Chondrocyte (in vitro differentiated cells): ENCODE measurements around the gene PRM1. TPM values are rescaled to one million over a fixed set of nuclear protein-coding genes. Genes with fewer than 3 reads are reported as not detected.

Source experiments
- DNase-seq: peaks from one replicate; pipeline ENCODE4 v3.0.0; 2021; ENCODE audit warnings: mixed read lengths, low spot score
- H3K27ac Mint-ChIP-seq: one replicate; pipeline ENCODE4 v1.8.0; 2021; ENCODE audit warnings: mild to moderate bottlenecking, moderate library complexity, mixed read lengths; ENCODE audit not compliant: unreplicated experiment
- H3K27me3 Mint-ChIP-seq: 2 replicates; pipeline ENCODE4 v1.8.0; 2021; ENCODE audit warnings: low read depth, mixed read lengths
- H3K36me3 Mint-ChIP-seq: 2 replicates; pipeline ENCODE4 v1.8.0; 2021; ENCODE audit warnings: low read depth, mixed read lengths
- H3K4me1 Mint-ChIP-seq: 2 replicates; pipeline ENCODE4 v1.8.0; 2021; ENCODE audit warnings: low read depth, mild to moderate bottlenecking, mixed read lengths
- H3K4me3 Mint-ChIP-seq: one replicate; pipeline ENCODE4 v1.8.0; 2021; ENCODE audit warnings: mild to moderate bottlenecking, moderate library complexity, mixed read lengths; ENCODE audit not compliant: unreplicated experiment
- H3K9me3 Mint-ChIP-seq: 2 replicates; pipeline ENCODE4 v1.8.0; 2021; ENCODE audit warnings: low read depth, mixed read lengths
- CTCF ChIP-seq: fragments of 200-600 bp; sonication (generic); IDR thresholded peaks from 2 replicates; pipeline ENCODE4 v1.5.0; 2021; ENCODE audit warnings: antibody characterized with exemption, mild to moderate bottlenecking, moderate library complexity
- total RNA-seq: library from RNA; stranded (reverse); gene quantifications from 3 replicates; pipeline ENCODE4 v1.2.1, GENCODE V29; 2021

PRM1 gene
- total RNA-seq, 1 donor from 2014 or later: not detected

GRCh38 chr16:11257131-11257938 lies 23.8 kb downstream of the PRM1 start:
- DNase-seq: no peak
- peaks cover 5% of the 10 kb centered on the region for H3K27me3 Mint-ChIP-seq
- peak overlapping the region; percentile 99 for H3K27ac Mint-ChIP-seq
- H3K4me1 Mint-ChIP-seq: peaks cover 30% of the 10 kb centered on the region
- peak overlapping the region; percentile 95 for H3K4me3 Mint-ChIP-seq
- H3K9me3 Mint-ChIP-seq: no peaks in the 10 kb centered on the region
- peak; percentile 89 for TF ChIP-seq CTCF
- H3K36me3 Mint-ChIP-seq: no peaks in the 10 kb centered on the region

GRCh38 chr16:11256661-11257130 lies 24.4 kb downstream of the PRM1 start:
- H3K36me3 Mint-ChIP-seq: no peaks in the 10 kb centered on the region
- peaks cover 32% of the 10 kb centered on the region for H3K4me1 Mint-ChIP-seq
- peak overlapping the region; percentile 99 for H3K27ac Mint-ChIP-seq
- H3K9me3 Mint-ChIP-seq: no peaks in the 10 kb centered on the region
- peaks cover 5% of the 10 kb centered on the region for H3K27me3 Mint-ChIP-seq
- TF ChIP-seq CTCF: no peak
- DNase-seq: no peak
- peak overlapping the region; percentile 95 for H3K4me3 Mint-ChIP-seq

- Mint-ChIP-seq H3K27me3 (peaks cover 5% of the 10 kb centered on the region), H3K4me1 (peaks cover 32% of the 10 kb centered on the region), H3K27ac (peak within 1 kb of the TSS; percentile 99), H3K9me3 (no peaks in the 10 kb centered on the region), H3K36me3 (no peaks in the 10 kb centered on the region), H3K4me3 (peak within 1 kb of the TSS; percentile 95)
- peak; percentile 99 for TF ChIP-seq CTCF
- no peak for DNase-seq
Observed at GRCh38 chr16:11255737-11256660, 25.1 kb downstream of the PRM1 start, which contains the start of gene SOCS1. Gene SOCS1, minus strand, starts transcription at chr16:11256204. Its CDS starts 726 bp downstream, at chr16:11255478.

GRCh38 chr16:11254913-11255736 lies 26.0 kb downstream of the PRM1 start:
- TF ChIP-seq CTCF: no peak
- no peaks in the 10 kb centered on the region for H3K36me3 Mint-ChIP-seq
- no peak overlapping the region for H3K27ac Mint-ChIP-seq
- H3K4me1 Mint-ChIP-seq: peaks cover 32% of the 10 kb centered on the region
- H3K27me3 Mint-ChIP-seq: peaks cover 3% of the 10 kb centered on the region
- peak overlapping the region; percentile 67 for H3K4me3 Mint-ChIP-seq
- no peak for DNase-seq
- no peaks in the 10 kb centered on the region for H3K9me3 Mint-ChIP-seq
